Measurements from ENCODE around the gene VPS13D.

GRCh38 chr1:12353981-12354380, 124.2 kb downstream of the VPS13D start:
- TF ChIP-seq RAD21 (IDR thresholded peaks at IDR 0.05; ENCODE audit: low read length) (no peak), CTCF (conservative IDR thresholded peaks at IDR 0.05; ENCODE audit: low read depth, low read length) (no peak), ELK1 (IDR thresholded peaks at IDR 0.05; ENCODE audit: borderline replicate concordance, low read depth, low read length) (no peak), MAFK (IDR thresholded peaks at IDR 0.05; ENCODE audit: low read depth, low read length) (no peak), POLR2A (IDR thresholded peaks at IDR 0.05; ENCODE audit: low read depth, low read length) (no peak), MXI1 (IDR thresholded peaks at IDR 0.05; ENCODE audit: borderline replicate concordance, low read depth, low read length) (no peak), MAZ (IDR thresholded peaks at IDR 0.05; ENCODE audit: borderline replicate concordance, low read depth, low read length) (no peak), SMC3 (IDR thresholded peaks at IDR 0.05; ENCODE audit: low read depth, low read length) (no peak), BHLHE40 (IDR thresholded peaks at IDR 0.05; ENCODE audit: low read depth, low read length) (no peak)
